Esophagus (tissue), 2 donors: ENCODE results near the gene TMEM144. TPM values are rescaled to one million over a fixed set of nuclear protein-coding genes. Genes with fewer than 3 reads are reported as not detected.
"Not testable (repeated sequence)": the region's sequence is repeated elsewhere in the genome, so short reads cannot be mapped to it uniquely, and the experiment has no call there.

Experiments used
- H3K27ac ChIP-seq, 2 donors: one replicate each; pipeline ENCODE4 v1.5.1; 2013; ENCODE audit warnings: low read depth in 2 of 2, mild to moderate bottlenecking in 2 of 2, inconsistent platforms in 1 of 2, low read length in 1 of 2, moderate library complexity in 1 of 2
- H3K27me3 ChIP-seq, 2 donors: one replicate each; pipeline ENCODE4 v1.6.1; 2013; ENCODE audit warnings: low read length in 2 of 2, control low read depth in 1 of 2, mild to moderate bottlenecking in 1 of 2; ENCODE audit not compliant: insufficient read depth in 2 of 2, control insufficient read depth in 1 of 2
- H3K36me3 ChIP-seq, 2 donors: one replicate each; pipeline ENCODE4 v1.6.1; 2013; ENCODE audit warnings: low read length in 1 of 2; ENCODE audit not compliant: control insufficient read depth in 2 of 2, insufficient read depth in 2 of 2
- H3K4me1 ChIP-seq, 2 donors: one replicate each; pipeline ENCODE4 v1.6.1; 2013; ENCODE audit warnings: low read length in 1 of 2; ENCODE audit not compliant: control insufficient read depth in 2 of 2, insufficient read depth in 2 of 2
- H3K4me3 ChIP-seq, 2 donors: one replicate each; pipeline ENCODE4 v1.5.1; 2013; ENCODE audit warnings: low read length in 2 of 2, mild to moderate bottlenecking in 2 of 2, low read depth in 1 of 2, moderate library complexity in 1 of 2
- H3K9me3 ChIP-seq, 2 donors: one replicate each; pipeline ENCODE4 v1.6.1; 2013; ENCODE audit warnings: mild to moderate bottlenecking in 2 of 2, low read depth in 1 of 2, low read length in 1 of 2, moderate library complexity in 1 of 2; ENCODE audit not compliant: control insufficient read depth in 2 of 2, insufficient read depth in 1 of 2
- WGBS, 2 donors: extraction: QIAGEN DNeasy Blood & Tissue Kit; methylation state at CpG; one replicate each; pipeline ENCODE4 v1.1.7; 2013; 5-methylcytosine and 5-hydroxymethylcytosine counted together
- polyA plus RNA-seq, 2 donors: library from polyadenylated mRNA; stranded (reverse); fragments of 200-250 nt; gene quantifications; one replicate each; pipeline ENCODE4 v1.2.3, GENCODE V29; 2013
- donor health status: healthy with polysubstance abuse.
- donor health status: Bipolar disorder and iron deficiency.

Gene TMEM144
- polyA plus RNA-seq, 2 donors, result 2.7 to 2.9 TPM

DNA sequence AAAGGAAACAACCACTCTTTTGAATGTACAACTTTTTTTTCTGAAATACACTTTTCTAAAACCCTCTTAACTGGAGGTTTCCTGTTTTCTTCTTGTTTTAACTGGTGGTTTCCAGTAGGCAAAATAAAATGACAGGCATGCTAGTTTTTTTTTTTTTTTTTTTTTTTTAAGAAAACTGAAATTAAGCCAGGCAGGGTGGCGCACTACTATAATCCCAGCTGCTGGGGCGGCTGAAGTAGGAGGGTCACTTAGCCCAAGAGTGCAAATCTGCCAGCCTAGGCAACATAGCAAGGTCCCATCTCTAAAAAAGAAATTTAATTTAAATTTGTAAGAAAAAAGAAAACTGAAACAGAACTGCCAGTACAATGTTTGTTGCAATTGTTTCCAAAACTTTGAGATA lies 44.0 kb downstream of the TMEM144 start:
- Histone ChIP-seq H3K36me3 (no peaks in the 10 kb centered on the region), H3K4me3 (no peak overlapping the region), H3K4me1 (no peaks in the 10 kb centered on the region), H3K9me3 (no peaks in the 10 kb centered on the region), H3K27ac (no peak overlapping the region), H3K27me3 (no peaks in the 10 kb centered on the region)
- WGBS, 2 donors, result 87 to 89% methylated on average over 2 of the region's 2 CpGs

DNA sequence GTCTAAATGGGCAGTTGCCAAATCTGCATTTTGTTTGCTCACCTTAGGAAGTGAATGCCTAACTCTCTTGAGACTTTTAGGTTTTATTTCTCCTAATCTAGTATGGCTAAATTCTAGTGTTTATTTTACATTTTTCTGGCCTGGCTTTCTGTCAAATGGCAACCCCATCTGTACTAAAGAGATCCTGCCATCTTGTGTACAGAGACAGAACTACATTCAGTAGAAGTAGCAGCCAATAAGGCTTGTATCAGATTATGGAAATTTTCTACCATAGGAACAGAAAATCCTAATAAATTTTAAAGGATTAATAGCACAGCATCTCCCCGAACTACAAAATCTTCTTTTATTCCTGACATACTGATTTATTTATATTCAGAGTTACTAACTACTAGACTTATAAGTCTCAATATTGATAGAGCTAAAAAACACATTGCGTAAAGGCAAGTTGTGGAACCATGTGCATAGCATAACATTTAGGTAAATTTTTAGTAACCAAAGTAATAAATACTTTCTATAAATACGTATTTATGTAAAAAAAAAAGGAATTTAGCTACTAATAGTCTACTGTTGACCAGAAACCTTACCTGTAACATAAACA lies 45.5 kb downstream of the TMEM144 start:
- Histone ChIP-seq H3K9me3 (no peaks in the 10 kb centered on the region), H3K36me3 (no peaks in the 10 kb centered on the region), H3K27me3 (no peaks in the 10 kb centered on the region), H3K4me3 (no peak overlapping the region), H3K27ac (no peak overlapping the region), H3K4me1 (no peaks in the 10 kb centered on the region)
- WGBS, 2 donors, result 35 to 41% methylated on average over 3 of the region's 3 CpGs

DNA sequence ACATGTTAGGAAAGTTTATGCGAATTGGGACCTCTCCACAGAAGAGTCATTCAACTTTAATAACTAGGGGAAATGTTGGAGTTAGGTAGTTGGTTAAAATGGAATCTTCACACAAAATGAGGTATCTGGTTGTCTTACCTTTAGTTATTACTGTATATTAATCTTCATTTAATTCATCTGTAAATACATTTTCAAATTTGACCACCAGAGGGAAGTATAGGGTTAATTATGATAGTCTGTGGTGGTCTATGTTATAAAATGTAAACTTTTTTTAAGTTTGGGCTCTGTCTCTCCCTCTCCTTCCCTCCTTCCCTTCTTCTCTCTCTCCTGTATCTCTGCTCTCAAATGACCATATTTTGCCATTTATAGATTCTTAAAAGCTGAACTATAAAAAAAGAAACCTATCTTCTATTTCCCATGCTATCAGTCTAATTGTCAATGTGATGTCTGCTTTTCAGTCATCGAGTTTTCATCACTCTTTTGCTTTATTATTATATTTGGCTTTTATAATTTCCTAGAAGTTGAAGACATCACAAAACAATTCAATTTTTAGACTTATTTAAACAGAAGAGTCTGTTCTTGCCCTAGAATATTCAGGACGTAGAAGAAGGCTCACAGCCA lies 49.8 kb downstream of the TMEM144 start:
- Histone ChIP-seq H3K4me1 (no peaks in the 10 kb centered on the region), H3K36me3 (no peaks in the 10 kb centered on the region), H3K4me3 (no peak overlapping the region), H3K27ac (no peak overlapping the region), H3K9me3 (no peaks in the 10 kb centered on the region), H3K27me3 (no peaks in the 10 kb centered on the region)
- 38 to 43% methylated on average over 3 of the region's 3 CpGs for WGBS, 2 donors

DNA sequence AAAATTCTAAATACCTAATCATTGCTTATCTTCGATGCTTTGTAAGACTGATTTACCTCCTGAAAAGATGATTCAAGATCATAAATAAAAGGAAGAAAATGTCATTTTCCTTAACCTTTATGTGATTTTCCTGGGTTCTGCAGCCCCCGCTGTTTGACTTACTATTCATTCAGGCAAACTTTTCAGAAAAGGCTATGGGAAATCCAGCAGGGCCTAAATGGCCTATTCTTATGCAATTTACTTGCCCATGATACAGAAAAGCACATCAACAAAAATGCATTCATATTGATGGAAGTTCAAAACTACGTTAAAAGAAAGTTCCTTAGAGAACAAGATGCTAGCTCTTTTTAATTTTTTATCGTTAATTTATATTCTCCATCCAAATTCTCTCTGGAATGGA lies 51.2 kb downstream of the TMEM144 start:
- H3K9me3 ChIP-seq, result no peaks in the 10 kb centered on the region
- no peaks in the 10 kb centered on the region for H3K27me3 ChIP-seq
- no peaks in the 10 kb centered on the region for H3K4me1 ChIP-seq
- H3K4me3 ChIP-seq, result no peak overlapping the region
- WGBS, 2 donors, result 79 to 83% methylated on average over 4 of the region's 4 CpGs
- H3K36me3 ChIP-seq, result no peaks in the 10 kb centered on the region
- no peak overlapping the region for H3K27ac ChIP-seq

DNA sequence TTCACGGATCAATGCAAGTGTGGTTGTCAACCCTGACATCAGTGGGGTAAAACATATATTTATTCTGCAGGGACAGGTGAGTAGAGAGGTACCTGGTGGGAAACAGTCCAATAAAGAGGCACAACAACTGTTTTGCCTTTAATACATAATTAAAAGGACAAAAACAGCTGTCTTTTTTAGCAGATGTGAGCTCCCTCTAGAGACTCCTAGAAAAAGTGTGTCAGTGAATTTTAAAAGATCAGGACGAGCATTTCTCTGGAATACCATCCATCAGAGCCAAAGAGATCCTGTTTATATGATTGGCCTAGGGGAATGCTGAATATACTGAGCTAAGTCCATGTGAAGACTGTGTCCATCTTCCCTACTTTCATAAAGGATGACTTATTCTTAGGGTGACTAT lies 58.3 kb downstream of the TMEM144 start:
- 65 to 70% methylated on average over 2 of the region's 2 CpGs for WGBS, 2 donors
- H3K4me3 ChIP-seq, result no peak overlapping the region
- H3K36me3 ChIP-seq, result no peaks in the 10 kb centered on the region
- H3K9me3 ChIP-seq, result no peaks in the 10 kb centered on the region
- no peak overlapping the region for H3K27ac ChIP-seq
- H3K4me1 ChIP-seq, result no peaks in the 10 kb centered on the region
- no peaks in the 10 kb centered on the region for H3K27me3 ChIP-seq

DNA sequence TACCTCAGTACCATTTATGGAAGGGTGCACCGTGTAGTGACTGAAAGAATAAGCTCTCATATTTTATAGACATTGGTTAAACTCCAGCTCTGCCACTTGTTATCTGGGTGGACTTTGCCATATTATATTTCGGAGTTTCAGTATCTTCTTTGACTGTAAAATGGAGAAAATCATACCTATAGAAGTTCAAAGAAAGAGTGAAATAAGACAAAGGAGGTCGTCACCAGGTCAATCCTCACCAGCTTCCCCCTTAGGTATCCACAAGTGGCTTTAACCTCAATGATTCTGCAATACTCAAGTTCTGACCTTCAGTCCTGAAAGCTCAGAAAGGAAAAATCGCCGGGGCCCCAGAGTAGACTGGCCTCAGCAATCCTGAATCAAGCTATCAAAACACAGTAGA lies 64.3 kb downstream of the TMEM144 start:
- WGBS, 2 donors, result 78 to 89% methylated on average over 5 of the region's 5 CpGs
- no peaks in the 10 kb centered on the region for H3K27me3 ChIP-seq
- H3K4me3 ChIP-seq, result no peak overlapping the region
- H3K27ac ChIP-seq, result no peak overlapping the region
- no peaks in the 10 kb centered on the region for H3K9me3 ChIP-seq
- H3K36me3 ChIP-seq, result no peaks in the 10 kb centered on the region
- H3K4me1 ChIP-seq, result no peaks in the 10 kb centered on the region

DNA sequence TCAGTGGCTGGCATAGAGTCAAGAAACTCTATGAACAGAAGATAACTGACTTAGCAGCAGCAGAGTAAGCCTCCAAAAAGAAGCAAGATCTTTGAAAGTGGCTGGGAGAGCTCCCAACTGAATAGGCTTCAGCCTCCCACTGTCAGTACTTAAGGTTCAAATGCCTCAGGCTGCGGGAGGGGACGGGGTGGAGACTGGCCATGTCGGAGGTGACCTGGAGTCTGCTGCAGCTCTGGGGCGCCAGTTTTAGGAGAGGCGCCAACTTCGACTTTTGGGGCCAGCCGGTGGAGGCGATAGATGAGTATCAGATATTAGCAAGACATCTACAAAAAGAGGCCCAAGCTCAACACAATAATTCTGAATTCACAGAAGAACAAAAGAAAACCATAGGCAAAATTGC lies 67.3 kb downstream of the TMEM144 start:
- 94 to 97% methylated on average over 8 of the region's 8 CpGs for WGBS, 2 donors
- no peak overlapping the region for H3K27ac ChIP-seq
- H3K9me3 ChIP-seq, result no peaks in the 10 kb centered on the region
- no peak overlapping the region for H3K4me3 ChIP-seq
- no peaks in the 10 kb centered on the region for H3K36me3 ChIP-seq
- H3K4me1 ChIP-seq, result no peaks in the 10 kb centered on the region
- no peaks in the 10 kb centered on the region for H3K27me3 ChIP-seq

DNA sequence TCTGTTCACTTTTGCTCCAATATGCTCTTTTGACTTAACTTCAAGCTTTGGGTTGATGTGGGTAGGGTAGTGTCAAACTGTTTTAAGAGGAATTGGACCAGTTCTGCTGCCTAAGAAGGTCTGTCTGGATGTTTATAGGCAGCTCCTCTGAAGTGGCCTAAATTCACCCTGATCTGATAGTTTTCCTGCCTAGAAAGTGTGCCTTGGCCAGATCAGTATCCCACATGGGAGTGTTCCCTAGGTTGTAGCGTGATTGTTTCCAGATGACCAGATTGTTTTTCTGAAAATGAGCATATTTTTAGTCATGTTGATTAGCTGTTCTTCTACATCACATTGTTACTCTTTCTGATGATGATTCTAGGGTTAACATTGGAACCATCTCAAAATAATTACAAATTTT lies 68.8 kb downstream of the TMEM144 start:
- not testable (repeated sequence) for H3K27me3 ChIP-seq, H3K4me3 ChIP-seq, H3K9me3 ChIP-seq, H3K36me3 ChIP-seq, H3K4me1 ChIP-seq, H3K27ac ChIP-seq
- 64 to 77% methylated on average over 1 of the region's 1 CpG for WGBS, 2 donors

DNA sequence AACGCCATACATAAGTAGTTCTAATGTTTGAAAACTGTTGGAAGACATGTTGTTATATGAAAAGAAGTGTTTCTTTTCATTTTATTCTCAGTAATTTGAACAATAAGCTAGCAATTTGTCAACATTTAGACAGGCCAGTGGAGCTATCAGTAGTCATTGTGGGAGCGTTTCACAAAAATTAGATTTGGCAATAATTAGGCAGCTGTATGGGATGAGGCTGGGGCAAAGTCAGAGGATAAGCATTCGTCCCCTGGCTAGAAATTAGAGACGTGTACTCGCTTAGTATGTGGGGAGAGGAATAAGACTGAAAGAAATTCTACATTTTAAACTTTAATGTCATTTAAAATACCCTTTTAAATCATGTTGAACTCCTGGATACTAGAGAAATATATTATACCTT lies 70.6 kb downstream of the TMEM144 start:
- Histone ChIP-seq H3K4me3 (no peak overlapping the region), H3K27me3 (no peaks in the 10 kb centered on the region), H3K4me1 (no peaks in the 10 kb centered on the region), H3K9me3 (no peaks in the 10 kb centered on the region), H3K27ac (no peak overlapping the region), H3K36me3 (no peaks in the 10 kb centered on the region)
- WGBS, 2 donors, result 73 to 81% methylated on average over 5 of the region's 5 CpGs

DNA sequence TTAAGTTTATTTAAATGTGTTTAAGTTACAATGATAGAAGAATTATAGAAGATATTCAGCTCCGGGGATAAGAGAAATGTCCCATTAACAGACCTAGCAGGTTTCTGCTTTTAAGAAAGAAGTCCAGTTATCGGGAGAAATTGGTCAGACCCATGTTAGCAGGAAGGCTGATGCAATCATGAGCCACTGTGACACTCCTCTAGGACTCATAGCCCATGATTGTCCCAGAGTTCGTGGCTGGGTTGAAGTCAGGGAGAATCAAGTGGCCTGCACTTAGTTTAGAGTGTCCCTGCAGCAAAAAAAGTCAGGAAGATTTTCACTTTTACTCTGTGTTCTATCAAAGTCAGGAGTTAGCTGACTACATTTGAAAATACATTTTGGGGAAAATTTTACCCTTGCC lies 72.0 kb downstream of the TMEM144 start:
- Histone ChIP-seq H3K9me3 (no peaks in the 10 kb centered on the region), H3K27me3 (no peaks in the 10 kb centered on the region), H3K27ac (no peak overlapping the region), H3K4me3 (no peak overlapping the region), H3K4me1 (no peaks in the 10 kb centered on the region), H3K36me3 (no peaks in the 10 kb centered on the region)
- WGBS, 2 donors, result 75 to 80% methylated on average over 3 of the region's 3 CpGs
